CD4-positive, CD25-positive, alpha-beta regulatory T cell (primary cell): ENCODE measurements around the gene PHACTR3. TPM values are rescaled to one million over a fixed set of nuclear protein-coding genes. Genes with fewer than 3 reads are reported as not detected.

Experiments
- ATAC-seq, 2 donors: fragments of 150-1000 bp; cut with Tn5 transposase; one replicate each; pipeline ENCODE4 v1.10.0; 2021; ENCODE audit warnings: low read depth in 2 of 2, moderate number of reproducible peaks in 2 of 2, moderate library complexity in 1 of 2
- DNase-seq, 3 donors: peaks; one replicate each; pipeline versions ENCODE4 v3.0.0 to v3.0.0-alpha.2; 2012 to 2022; ENCODE audit warnings: mixed read lengths in 1 of 3
- H3K27ac ChIP-seq: one replicate; pipeline ENCODE4 v1.7.0; 2013; ENCODE audit warnings: mild to moderate bottlenecking, low read length; ENCODE audit not compliant: insufficient read depth, poor library complexity, severe bottlenecking
- H3K27me3 ChIP-seq: one replicate; pipeline ENCODE4 v1.7.0; 2013; ENCODE audit warnings: low read length; ENCODE audit not compliant: control insufficient read depth, insufficient read depth
- H3K36me3 ChIP-seq: one replicate; pipeline ENCODE4 v1.7.0; 2013; ENCODE audit warnings: mild to moderate bottlenecking, low read length, moderate library complexity; ENCODE audit not compliant: control insufficient read depth, insufficient read depth
- H3K4me1 ChIP-seq: 2 replicates; pipeline ENCODE4 v1.7.0; 2013; ENCODE audit warnings: mild to moderate bottlenecking, low read length; ENCODE audit not compliant: insufficient read depth, control insufficient read depth, poor library complexity, severe bottlenecking
- H3K4me3 ChIP-seq: one replicate; pipeline ENCODE4 v1.7.0; 2013; ENCODE audit warnings: low read depth, mild to moderate bottlenecking, low read length, moderate library complexity
- H3K9me3 ChIP-seq, 2 experiments: 1 replicate in 1 of 2; 2 replicates in 1 of 2; pipeline ENCODE4 v1.7.0; 2013; ENCODE audit warnings: low read length in 2 of 2, mild to moderate bottlenecking in 1 of 2, moderate library complexity in 1 of 2; ENCODE audit not compliant: control insufficient read depth in 2 of 2
- H3K27ac Mint-ChIP-seq, 3 donors: one replicate each; pipeline ENCODE4 v1.8.0; 2020 to 2022; ENCODE audit warnings: mild to moderate bottlenecking in 3 of 3, mixed read lengths in 3 of 3, moderate library complexity in 2 of 3
- H3K27me3 Mint-ChIP-seq: one replicate; pipeline ENCODE4 v1.8.0; 2022; ENCODE audit warnings: mild to moderate bottlenecking, mixed read lengths
- H3K36me3 Mint-ChIP-seq: one replicate; pipeline ENCODE4 v1.8.0; 2020; ENCODE audit warnings: mixed read lengths
- H3K4me1 Mint-ChIP-seq, 4 donors: one replicate each; pipeline ENCODE4 v1.8.0; 2020 to 2022; ENCODE audit warnings: mixed read lengths in 4 of 4, mild to moderate bottlenecking in 1 of 4
- H3K4me3 Mint-ChIP-seq, 4 donors: one replicate each; pipeline ENCODE4 v1.8.0; 2020 to 2022; ENCODE audit warnings: mild to moderate bottlenecking in 4 of 4, mixed read lengths in 4 of 4, moderate library complexity in 3 of 4
- H3K9me3 Mint-ChIP-seq, 7 donors: one replicate each; pipeline ENCODE4 v1.8.0; 2020 to 2022; ENCODE audit warnings: mixed read lengths in 7 of 7, mild to moderate bottlenecking in 3 of 7, moderate library complexity in 2 of 7
- polyA plus RNA-seq, 4 donors: library from polyadenylated mRNA; unstranded; fragments of 300-500 nt; fragmentation: Illumina TruSeq; gene quantifications; one replicate each; pipeline ENCODE4 v1.2.3, GENCODE V29; 2021
- total RNA-seq: library from RNA; stranded (reverse); gene quantifications from one replicate; pipeline ENCODE4 v1.2.3, GENCODE V29; 2022

The PHACTR3 gene
- total and polyA plus RNA-seq, 5 donors from 2014 or later: not detected

- ATAC-seq: no peak
- H3K4me1 ChIP-seq: no peaks in the 10 kb centered on the region
Observed at GRCh38 chr20:59747671-59748515, 143.6 kb downstream of the PHACTR3 start.

GRCh38 chr20:59748619-59749191, 144.4 kb downstream of the PHACTR3 start:
- no peaks in the 10 kb centered on the region for H3K36me3 Mint-ChIP-seq
- H3K27me3 Mint-ChIP-seq: no peaks in the 10 kb centered on the region
- H3K9me3 Mint-ChIP-seq: no peaks in the 10 kb centered on the region
- H3K27ac Mint-ChIP-seq: no peak overlapping the region
- no peak overlapping the region for H3K4me3 Mint-ChIP-seq
- H3K4me1 Mint-ChIP-seq: no peaks in the 10 kb centered on the region
- H3K4me3 ChIP-seq: no peak overlapping the region
- H3K27me3 ChIP-seq: no peaks in the 10 kb centered on the region
- H3K36me3 ChIP-seq: no peaks in the 10 kb centered on the region
- no peaks in the 10 kb centered on the region for H3K9me3 ChIP-seq
- no peak overlapping the region for H3K27ac ChIP-seq
- no peak for ATAC-seq
- DNase-seq: no peak
- H3K4me1 ChIP-seq: no peaks in the 10 kb centered on the region

More at GRCh38 chr20:59747671-59748515, 143.6 kb downstream of the PHACTR3 start:
- Histone ChIP-seq H3K27me3 (no peaks in the 10 kb centered on the region), H3K9me3 (no peaks in the 10 kb centered on the region), H3K36me3 (no peaks in the 10 kb centered on the region), H3K4me3 (no peak overlapping the region), H3K27ac (no peak overlapping the region)
- DNase-seq: no peak
- Mint-ChIP-seq H3K27ac (no peak overlapping the region), H3K4me1 (no peaks in the 10 kb centered on the region), H3K27me3 (no peaks in the 10 kb centered on the region), H3K4me3 (no peak overlapping the region), H3K36me3 (no peaks in the 10 kb centered on the region), H3K9me3 (no peaks in the 10 kb centered on the region)

GRCh38 chr20:59749301-59749700, 145.0 kb downstream of the PHACTR3 start:
- Histone ChIP-seq H3K4me1 (no peaks in the 10 kb centered on the region), H3K9me3 (no peaks in the 10 kb centered on the region), H3K27me3 (no peaks in the 10 kb centered on the region), H3K4me3 (no peak overlapping the region), H3K36me3 (no peaks in the 10 kb centered on the region), H3K27ac (no peak overlapping the region)
- no peak overlapping the region for H3K4me3 Mint-ChIP-seq
- no peak overlapping the region for H3K27ac Mint-ChIP-seq
- H3K27me3 Mint-ChIP-seq: no peaks in the 10 kb centered on the region
- no peaks in the 10 kb centered on the region for H3K36me3 Mint-ChIP-seq
- no peaks in the 10 kb centered on the region for H3K4me1 Mint-ChIP-seq
- DNase-seq (no peak), ATAC-seq (no peak)
- H3K9me3 Mint-ChIP-seq: no peaks in the 10 kb centered on the region

GRCh38 chr20:59750209-59750840, 146.0 kb downstream of the PHACTR3 start:
- Histone ChIP-seq H3K27ac (no peak overlapping the region), H3K9me3 (no peaks in the 10 kb centered on the region)
- H3K27me3 Mint-ChIP-seq: no peaks in the 10 kb centered on the region

GRCh38 chr20:59751075-59751711, 146.9 kb downstream of the PHACTR3 start:
- H3K9me3 ChIP-seq: no peaks in the 10 kb centered on the region
- ATAC-seq (no peak), DNase-seq (peak in 1 of 3 donors; percentile 18)
- H3K36me3 ChIP-seq: no peaks in the 10 kb centered on the region
- Mint-ChIP-seq H3K4me3 (peak overlapping the region in 1 of 4 donors; percentile 21), H3K27me3 (no peaks in the 10 kb centered on the region), H3K27ac (no peak overlapping the region), H3K4me1 (no peaks in the 10 kb centered on the region), H3K9me3 (no peaks in the 10 kb centered on the region), H3K36me3 (no peaks in the 10 kb centered on the region)
- no peaks in the 10 kb centered on the region for H3K27me3 ChIP-seq
- no peak overlapping the region for H3K27ac ChIP-seq
- H3K4me3 ChIP-seq: no peak overlapping the region
- H3K4me1 ChIP-seq: no peaks in the 10 kb centered on the region

More at GRCh38 chr20:59750209-59750840, 146.0 kb downstream of the PHACTR3 start:
- no peak for DNase-seq
- no peak overlapping the region for H3K4me3 Mint-ChIP-seq
- Histone ChIP-seq H3K4me3 (no peak overlapping the region), H3K4me1 (no peaks in the 10 kb centered on the region), H3K36me3 (no peaks in the 10 kb centered on the region), H3K27me3 (no peaks in the 10 kb centered on the region)
- no peaks in the 10 kb centered on the region for H3K4me1 Mint-ChIP-seq
- no peak for ATAC-seq
- no peaks in the 10 kb centered on the region for H3K36me3 Mint-ChIP-seq
- no peaks in the 10 kb centered on the region for H3K9me3 Mint-ChIP-seq
- no peak overlapping the region for H3K27ac Mint-ChIP-seq

- H3K27ac Mint-ChIP-seq: no peak overlapping the region
- Histone ChIP-seq H3K9me3 (no peaks in the 10 kb centered on the region), H3K36me3 (no peaks in the 10 kb centered on the region), H3K4me1 (no peaks in the 10 kb centered on the region), H3K4me3 (no peak overlapping the region), H3K27ac (no peak overlapping the region), H3K27me3 (no peaks in the 10 kb centered on the region)
- no peaks in the 10 kb centered on the region for H3K9me3 Mint-ChIP-seq
- DNase-seq: no peak
- no peak for ATAC-seq
- no peak overlapping the region for H3K4me3 Mint-ChIP-seq
- no peaks in the 10 kb centered on the region for H3K27me3 Mint-ChIP-seq
- no peaks in the 10 kb centered on the region for H3K4me1 Mint-ChIP-seq
- no peaks in the 10 kb centered on the region for H3K36me3 Mint-ChIP-seq
Observed at GRCh38 chr20:59752101-59752586, 147.8 kb downstream of the PHACTR3 start.

- no peak overlapping the region for H3K27ac Mint-ChIP-seq
- DNase-seq (no peak), ATAC-seq (no peak)
- H3K4me1 Mint-ChIP-seq: no peaks in the 10 kb centered on the region
- H3K36me3 ChIP-seq: no peaks in the 10 kb centered on the region
- H3K9me3 Mint-ChIP-seq: no peaks in the 10 kb centered on the region
- H3K36me3 Mint-ChIP-seq: no peaks in the 10 kb centered on the region
- no peaks in the 10 kb centered on the region for H3K27me3 ChIP-seq
- no peaks in the 10 kb centered on the region for H3K27me3 Mint-ChIP-seq
- H3K4me1 ChIP-seq: no peaks in the 10 kb centered on the region
- no peaks in the 10 kb centered on the region for H3K9me3 ChIP-seq
- H3K4me3 Mint-ChIP-seq: no peak overlapping the region
- H3K4me3 ChIP-seq: no peak overlapping the region
- no peak overlapping the region for H3K27ac ChIP-seq
Observed at GRCh38 chr20:59752704-59753460, 148.5 kb downstream of the PHACTR3 start.
